Erythroblast (primary cell): Measurements from ENCODE around the gene MYCN.

Experiments
- GATA1 ChIP-seq: IDR thresholded peaks from 2 replicates; pipeline ENCODE4 v1.6.1; 2011; ENCODE audit warnings: low read depth, mild to moderate bottlenecking, control low read depth, low read length, moderate library complexity
- POLR2A ChIP-seq: IDR thresholded peaks from 2 replicates; pipeline ENCODE4 v1.6.1; 2011; ENCODE audit warnings: mild to moderate bottlenecking, low read length

DNA sequence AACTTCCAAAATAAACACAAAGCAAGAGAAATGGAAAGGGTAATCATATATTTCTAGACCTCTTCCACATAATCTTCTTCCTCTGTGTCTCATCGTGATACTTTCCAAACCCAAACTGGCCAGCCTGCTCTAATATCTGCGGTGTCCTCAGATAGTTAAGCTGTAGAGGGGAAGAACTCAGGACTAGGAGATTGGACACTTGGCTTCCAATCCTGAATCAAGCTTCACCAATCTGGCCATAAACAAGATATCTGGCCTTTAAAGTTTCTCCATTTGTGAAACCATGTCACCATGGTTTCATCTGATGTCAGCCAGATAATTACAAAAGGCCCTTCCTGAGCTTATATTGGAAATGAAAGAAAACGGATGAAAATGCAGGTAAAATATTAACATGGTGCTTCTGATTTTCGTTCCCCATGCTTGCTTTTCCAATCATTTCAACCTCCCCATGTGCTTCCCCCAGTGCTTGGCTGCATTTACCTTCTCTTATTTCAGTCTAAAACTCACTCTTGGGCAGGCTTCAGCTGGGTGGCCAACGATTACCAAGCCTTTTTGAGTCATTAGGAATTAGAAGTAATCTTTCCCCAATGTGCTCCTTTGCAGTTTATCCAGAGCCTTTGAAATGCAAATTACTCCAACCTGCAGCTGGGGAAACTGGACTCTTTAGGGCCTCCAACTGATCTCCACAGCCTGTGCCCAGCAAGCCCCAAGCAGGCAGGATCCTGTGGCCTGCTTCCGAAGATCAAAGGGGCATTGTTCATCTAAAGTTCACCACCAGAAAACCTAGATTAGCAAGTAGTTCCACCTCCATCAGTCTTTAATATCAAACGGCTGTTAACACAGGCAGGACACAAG, 44.5 kb upstream of the MYCN start:
- TF ChIP-seq POLR2A: no peak
- TF ChIP-seq GATA1: no peak
